ENCODE measurements around the gene AP1B1.

GRCh38 chr22:29300807-29301601 is 87.4 kb downstream of the AP1B1 start:
- no peak for TF ChIP-seq CTCF (IDR thresholded peaks at IDR 0.05)
- no peak for TF ChIP-seq POLR2A (IDR thresholded peaks at IDR 0.05)

Data from heart left ventricle (tissue), 13 donors.